HG03442 (cell line): ENCODE data around the gene SCYGR4.
"Not testable (repeated sequence)": the region's sequence is repeated elsewhere in the genome, so short reads cannot be mapped to it uniquely, and the experiment has no call there.

Experiments used
- ATAC-seq: cut with Tn5 transposase; IDR thresholded peaks from one replicate; pipeline ENCODE4 v1.9.1; 2021; ENCODE audit warnings: mild to moderate bottlenecking, moderate library complexity; ENCODE audit not compliant: unreplicated experiment

SCYGR4 gene

GRCh38 chr2:227665189-227665940 lies 48.1 kb downstream of the SCYGR4 start:
- ATAC-seq: no peak

GRCh38 chr2:227666631-227667170 lies 49.4 kb downstream of the SCYGR4 start, which contains the start of gene SCYGR5:
SCYGR5 (plus strand) TSS chr2:227666804; CDS start chr2:227666804, 0 bp downstream.
- ATAC-seq: not testable (repeated sequence)
